D721Med (cell line): ENCODE data around the gene GSTA5.
"Not testable (repeated sequence)": the region's sequence is repeated elsewhere in the genome, so short reads cannot be mapped to it uniquely, and the experiment has no call there.

Source experiments
- DNase-seq: peaks from one replicate; pipeline ENCODE4 v3.0.0; 2011; ENCODE audit warnings: low spot score; ENCODE audit not compliant: insufficient read length
- FAIRE-seq: peaks from 2 replicates; lab custom pipeline; 2011; peaks lifted over from hg19 to GRCh38; lab: Jason Lieb, UNC
- CTCF ChIP-seq: IDR thresholded peaks from 2 replicates; pipeline ENCODE4 v1.5.1; 2012; ENCODE audit warnings: mild to moderate bottlenecking, control low read depth; ENCODE audit not compliant: insufficient read depth; ENCODE audit errors: missing control alignments

The GSTA5 gene

GRCh38 chr6:52786249-52786956 is 54.2 kb downstream of the GSTA5 start:
- no peak for DNase-seq
- no peak for TF ChIP-seq CTCF
- no peak for FAIRE-seq

DNA sequence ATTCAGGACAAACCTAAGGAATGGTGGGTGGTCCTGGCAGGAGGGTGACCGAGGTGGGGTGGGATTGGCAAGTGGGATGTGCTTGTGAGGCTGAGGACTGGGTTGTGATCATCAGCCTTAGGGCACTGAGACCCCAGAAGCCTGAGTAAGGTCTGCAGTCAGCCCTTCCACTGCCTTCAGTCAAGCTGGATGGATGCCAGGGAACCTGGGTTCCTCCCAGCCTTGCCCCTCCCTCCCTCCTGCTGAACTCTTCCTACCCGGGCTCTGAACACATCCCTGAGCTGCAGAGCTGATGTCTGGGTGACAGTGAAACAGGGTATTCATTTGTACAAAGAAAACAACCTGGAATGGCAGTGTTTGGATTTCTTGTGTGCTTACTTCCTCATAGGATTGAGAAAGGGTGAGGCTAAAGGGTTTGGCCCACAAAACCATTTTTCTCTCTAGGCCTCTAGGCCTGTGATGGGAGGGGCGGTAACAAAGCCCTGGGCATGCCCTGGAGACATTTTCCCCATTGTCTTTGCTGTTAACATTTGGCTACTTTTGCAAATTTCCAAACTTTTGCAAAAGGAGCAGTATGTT is 57.8 kb downstream of the GSTA5 start:
- not testable (repeated sequence) for FAIRE-seq

GRCh38 chr6:52782209-52782608 is 58.4 kb downstream of the GSTA5 start:
- not testable (repeated sequence) for DNase-seq, FAIRE-seq

More for the DNA sequence above, 57.8 kb downstream of the GSTA5 start:
- not testable (repeated sequence) for DNase-seq
